ENCODE data around the gene FAM193A.

GRCh38 chr4:2623442-2623841 lies 87.0 kb downstream of the FAM193A start:
- TF ChIP-seq EZH2phosphoT487 (conservative IDR thresholded peaks at IDR 0.05; ENCODE audit: low read length) (no peak), CTCF (IDR thresholded peaks at IDR 0.05; ENCODE audit: insufficient read depth, low read length, poor library complexity, severe bottlenecking) (no peak)

All from SU-DHL-6 (cell line).